ENCODE data around the gene PSAPL1. TPM values are rescaled to one million over a fixed set of nuclear protein-coding genes. Genes with fewer than 3 reads are reported as not detected.
"Not testable (repeated sequence)": the region's sequence is repeated elsewhere in the genome, so short reads cannot be mapped to it uniquely, and the experiment has no call there.

Gene PSAPL1
- total RNA-seq, 1 donor = not detected

DNA sequence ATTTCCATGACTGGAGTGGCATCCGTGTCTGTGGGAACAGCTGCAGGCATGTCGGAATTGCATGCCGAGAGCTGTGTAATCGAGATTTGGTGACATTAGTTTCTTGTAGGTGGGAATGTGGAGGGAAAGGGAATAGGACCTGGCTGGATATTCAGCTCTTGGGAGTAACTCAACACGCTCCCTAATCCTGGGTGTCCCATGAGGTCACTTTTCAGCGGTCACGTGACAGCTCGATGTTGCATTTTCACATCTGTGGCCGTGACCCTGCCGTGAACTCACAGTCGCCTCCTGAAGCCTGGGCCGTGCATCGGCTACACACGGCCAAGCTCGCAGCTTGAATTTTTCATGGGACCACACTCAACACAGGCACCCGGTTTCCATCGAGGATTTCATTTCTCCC is 25.8 kb upstream of the PSAPL1 start:
- DNase-seq (ENCODE audit: low read depth in 2 of 3, low spot score in 2 of 3) = no peak

DNA sequence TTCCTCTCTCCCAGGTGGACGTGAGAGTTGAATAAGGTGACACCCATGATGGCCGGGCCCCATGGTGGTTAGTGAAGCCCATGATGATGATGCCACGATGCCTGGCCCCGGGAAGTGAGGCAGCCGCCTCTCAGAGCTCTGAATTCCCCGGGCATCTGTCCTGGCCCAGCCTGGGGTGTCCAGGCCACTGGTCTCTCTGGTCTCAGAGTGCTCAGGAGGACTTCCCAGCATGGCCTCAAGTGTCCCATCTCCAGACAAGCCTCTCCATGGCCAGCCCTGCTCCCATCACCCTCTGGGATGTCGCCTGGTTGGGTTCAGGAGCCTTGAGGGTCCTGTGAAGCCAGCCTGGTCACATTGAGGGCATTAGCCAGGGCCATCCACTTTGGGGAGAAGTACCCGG is 24.7 kb upstream of the PSAPL1 start:
- DNase-seq (ENCODE audit: low read depth in 2 of 3, low spot score in 2 of 3) = no peak

DNA sequence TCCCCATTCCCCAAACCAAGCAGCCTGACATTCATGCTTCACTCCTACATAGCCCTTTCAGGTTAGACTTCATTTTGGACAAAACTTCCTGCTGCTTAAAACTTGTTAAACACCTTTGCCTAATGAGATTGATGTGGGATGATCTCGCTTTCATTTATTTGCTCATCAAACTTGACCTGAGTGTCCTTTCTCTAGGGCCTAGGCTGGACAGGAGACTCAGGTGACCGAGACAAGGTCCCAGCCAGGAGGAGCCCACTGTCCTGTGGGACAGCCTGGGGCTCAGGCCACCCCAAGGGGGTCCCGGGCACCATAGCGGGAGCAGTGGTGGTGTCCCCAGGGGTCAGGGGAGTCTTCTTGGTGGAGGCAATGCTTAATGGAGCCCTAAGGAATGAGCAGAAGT is 23.7 kb upstream of the PSAPL1 start:
- no peak for DNase-seq (ENCODE audit: low read depth in 2 of 3, low spot score in 2 of 3)

DNA sequence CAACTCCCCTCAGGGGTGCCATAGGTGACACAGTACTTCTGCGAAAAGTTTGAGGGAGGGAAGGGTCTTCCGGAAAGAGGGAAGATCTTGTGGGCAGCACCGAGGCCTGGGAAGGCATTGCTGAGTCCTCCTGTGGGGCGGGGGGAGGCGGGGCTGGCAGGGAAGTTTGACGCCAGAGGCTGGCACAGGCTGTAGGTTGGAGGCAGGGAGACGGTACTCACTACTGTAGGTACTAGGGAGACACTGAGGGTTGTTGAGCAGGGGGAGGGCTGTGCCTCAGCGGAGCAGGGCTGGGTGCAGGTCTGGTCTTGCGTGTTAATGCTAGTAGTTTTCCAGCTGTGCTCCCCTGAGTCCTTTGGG is 23.3 kb upstream of the PSAPL1 start:
- no peak for DNase-seq (ENCODE audit: low read depth in 2 of 3, low spot score in 2 of 3)

DNA sequence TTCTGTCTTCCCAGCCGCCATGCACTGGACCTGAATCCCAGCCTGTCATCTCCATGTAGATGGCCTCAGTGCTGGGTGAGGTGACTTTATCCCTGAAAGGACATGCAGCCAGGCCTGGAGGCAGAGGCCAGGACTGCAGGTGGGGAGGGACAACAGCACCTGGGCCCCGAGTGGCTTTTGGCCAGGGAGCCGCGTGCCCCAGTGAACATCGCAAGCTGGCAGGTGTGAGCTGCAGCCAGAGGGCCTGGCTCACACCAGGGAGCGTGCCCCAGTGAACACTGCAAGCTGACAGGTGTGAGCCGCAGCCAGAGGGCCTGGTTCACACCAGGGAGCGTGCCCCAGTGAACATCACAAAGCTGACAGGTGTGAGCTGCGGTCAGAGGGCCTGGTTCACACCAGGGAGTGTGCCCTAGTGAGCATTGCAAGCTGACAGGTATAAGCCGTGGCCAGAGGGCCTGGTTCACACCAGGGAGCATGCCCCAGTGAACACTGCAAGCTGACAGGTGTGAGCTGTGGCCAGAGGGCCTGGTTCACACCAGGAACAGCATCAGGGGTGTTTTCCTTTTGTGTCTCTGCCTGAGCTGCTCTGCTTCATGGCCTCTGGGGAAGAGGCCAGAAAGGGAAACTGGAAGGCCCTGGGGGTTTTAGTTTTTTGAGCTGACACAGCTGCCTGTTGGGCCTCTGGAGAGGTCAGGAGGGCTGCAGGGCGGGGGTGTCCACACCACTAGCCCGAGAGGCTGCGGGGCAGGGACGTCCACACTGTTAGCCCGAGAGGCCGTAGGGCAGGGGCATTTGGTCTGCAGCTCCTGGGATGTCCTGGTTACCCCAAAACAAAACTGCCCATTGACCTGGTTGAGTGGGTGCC is 22.7 kb upstream of the PSAPL1 start:
- DNase-seq (ENCODE audit: low read depth in 2 of 3, low spot score in 2 of 3) = no peak

DNA sequence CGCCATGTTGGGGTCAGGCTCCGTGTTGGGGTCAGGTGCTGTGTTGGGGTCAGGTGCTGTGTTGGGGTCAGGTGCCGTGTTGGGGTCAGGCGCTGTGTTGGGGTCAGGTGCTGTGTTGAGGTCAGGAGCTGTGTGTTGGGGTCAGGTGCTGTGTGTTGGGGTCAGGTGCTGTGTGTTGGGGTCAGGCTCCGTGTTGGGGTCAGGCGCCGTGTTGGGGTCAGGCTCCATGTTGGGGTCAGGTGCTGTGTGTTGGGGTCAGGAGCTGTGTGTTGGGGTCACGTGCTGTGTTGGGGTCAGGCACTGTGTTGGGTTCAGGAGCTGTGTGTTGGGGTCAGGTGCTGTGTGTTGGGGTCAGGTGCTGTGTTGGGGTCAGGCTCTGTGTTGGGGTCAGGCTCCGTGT is 18.1 kb upstream of the PSAPL1 start:
- DNase-seq (ENCODE audit: low read depth in 2 of 3, low spot score in 2 of 3) = not testable (repeated sequence)

DNA sequence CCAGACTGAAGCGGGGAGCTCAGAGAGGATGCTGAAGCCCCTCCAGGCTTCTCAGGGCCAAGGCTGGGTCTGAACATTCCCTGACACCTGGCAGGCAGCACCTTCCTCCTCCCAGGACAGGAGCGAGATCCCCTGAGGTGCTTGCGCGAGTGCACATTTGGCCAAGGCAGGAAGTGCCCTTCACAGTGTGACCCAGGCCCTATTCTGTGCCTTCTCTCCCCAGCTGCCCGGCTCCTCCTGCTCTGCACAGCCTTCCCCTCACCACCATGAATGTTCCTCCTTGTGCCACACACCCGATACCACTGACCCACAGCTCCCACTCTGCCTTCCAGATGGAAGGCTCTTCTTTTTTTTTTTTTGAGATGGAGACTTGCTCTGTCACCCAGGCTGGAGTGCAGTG is 17.1 kb upstream of the PSAPL1 start:
- no peak for DNase-seq (ENCODE audit: low read depth in 2 of 3, low spot score in 2 of 3)

DNA sequence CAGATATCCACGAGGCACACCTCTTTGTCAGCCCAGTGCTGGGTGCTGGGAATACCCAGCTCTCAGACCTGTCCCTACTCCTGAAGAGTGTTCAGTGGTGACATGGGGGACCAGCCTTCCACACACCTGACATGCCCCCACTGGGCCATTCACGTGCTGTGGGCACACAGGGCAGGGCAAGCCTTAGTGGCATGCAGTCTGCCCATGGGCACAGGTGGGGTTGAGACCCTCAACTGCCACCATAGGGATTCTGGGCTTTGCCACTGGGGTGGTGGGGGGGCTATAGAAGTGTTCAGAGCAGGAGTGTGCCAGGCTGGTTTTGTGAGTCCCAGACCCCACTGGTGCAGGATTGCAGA is 16.7 kb upstream of the PSAPL1 start:
- no peak for DNase-seq (ENCODE audit: low read depth in 2 of 3, low spot score in 2 of 3)

DNA sequence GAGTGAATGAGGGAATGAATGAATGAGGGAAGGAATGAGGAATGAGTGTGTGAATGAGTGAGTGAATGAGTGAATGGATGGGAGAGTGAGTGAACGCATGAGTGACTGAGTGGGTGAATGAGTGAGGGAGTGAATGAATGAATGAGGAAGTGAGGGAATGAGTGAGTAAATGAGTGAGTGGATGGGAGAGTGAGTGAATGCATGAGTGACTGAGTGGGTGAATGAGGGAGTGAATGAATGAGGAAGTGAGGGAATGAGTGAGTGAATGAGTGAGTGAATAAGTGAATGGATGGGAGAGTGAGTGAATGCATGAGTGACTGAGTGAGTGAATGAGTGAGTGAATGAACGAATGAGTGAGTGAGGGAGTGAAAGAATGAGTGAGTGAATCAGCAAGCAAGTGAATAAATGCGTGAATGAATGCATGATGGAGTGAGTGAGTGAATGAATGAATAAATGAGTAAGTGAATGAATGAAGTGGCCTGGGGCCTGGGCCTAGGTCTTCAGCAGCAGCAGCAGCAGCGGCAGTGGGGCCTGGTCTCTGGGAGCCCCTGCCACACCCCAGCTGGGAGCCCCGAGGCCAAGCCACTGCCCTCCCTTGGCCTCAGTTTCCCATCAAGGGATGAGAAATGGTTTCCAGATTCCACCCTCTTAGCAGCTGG is 16.2 kb upstream of the PSAPL1 start:
- DNase-seq (ENCODE audit: low read depth in 2 of 3, low spot score in 2 of 3) = no peak

DNA sequence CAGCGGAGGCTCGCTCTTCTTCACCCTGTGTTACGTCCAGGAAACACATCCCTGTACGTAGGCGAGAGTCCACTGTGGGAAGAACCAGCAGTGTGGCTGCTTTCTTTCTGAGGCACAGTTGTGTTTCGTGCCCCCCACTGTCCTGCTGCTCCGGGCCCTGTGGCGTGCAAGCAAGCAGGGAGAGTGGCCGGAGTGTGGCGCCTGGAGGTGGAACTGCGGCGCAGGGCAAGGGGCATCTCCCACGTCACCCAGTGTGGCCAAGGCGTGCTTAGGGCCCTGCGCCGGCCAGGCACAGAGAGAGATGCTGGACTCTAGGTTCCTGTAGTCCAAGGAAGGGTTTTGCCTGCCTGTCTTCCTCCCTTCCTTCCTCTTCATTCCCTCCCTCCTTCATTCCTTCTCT is 13.3 kb upstream of the PSAPL1 start:
- no peak for DNase-seq (ENCODE audit: low read depth in 2 of 3, low spot score in 2 of 3)

DNA sequence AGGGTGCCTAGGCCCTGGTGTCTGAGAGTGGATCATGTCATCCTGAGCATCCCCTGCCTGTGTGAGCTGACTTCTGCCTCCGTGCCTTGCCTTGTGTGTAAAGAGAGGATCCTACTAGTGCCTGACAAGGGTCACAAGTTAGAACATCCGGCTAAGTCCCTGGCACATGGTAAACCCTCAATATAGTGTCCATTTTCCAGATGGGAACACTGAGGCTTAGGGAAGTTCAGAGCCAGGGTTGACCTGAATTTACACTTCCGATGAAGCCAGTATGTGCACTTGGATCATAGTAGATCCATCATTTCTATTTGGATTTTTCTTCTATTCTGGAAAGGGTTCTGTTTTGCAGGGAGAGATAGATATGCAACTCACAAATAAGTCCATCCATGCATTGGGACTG is 12.5 kb upstream of the PSAPL1 start:
- no peak for DNase-seq (ENCODE audit: low read depth in 2 of 3, low spot score in 2 of 3)

DNA sequence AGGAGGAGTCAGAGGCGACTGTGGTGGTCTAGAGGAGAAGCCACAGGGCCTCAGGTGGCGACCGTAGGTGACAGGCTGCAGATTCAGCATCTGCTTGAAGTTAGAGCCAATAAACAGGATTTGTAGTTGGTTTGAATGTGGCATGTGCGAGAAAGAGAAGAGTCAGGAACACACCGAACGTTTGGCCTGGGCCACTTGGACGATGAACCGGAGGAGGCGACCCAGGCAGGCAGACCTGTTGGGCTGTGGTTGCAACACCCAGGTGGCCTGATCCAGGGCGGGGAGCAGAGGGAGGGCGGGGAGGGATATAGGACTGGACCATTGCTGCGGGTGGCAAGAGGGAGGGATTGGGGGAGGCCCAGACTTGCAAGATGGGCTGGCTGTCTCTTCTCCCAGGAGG is 10.0 kb upstream of the PSAPL1 start:
- no peak for DNase-seq (ENCODE audit: low read depth in 2 of 3, low spot score in 2 of 3)

DNA sequence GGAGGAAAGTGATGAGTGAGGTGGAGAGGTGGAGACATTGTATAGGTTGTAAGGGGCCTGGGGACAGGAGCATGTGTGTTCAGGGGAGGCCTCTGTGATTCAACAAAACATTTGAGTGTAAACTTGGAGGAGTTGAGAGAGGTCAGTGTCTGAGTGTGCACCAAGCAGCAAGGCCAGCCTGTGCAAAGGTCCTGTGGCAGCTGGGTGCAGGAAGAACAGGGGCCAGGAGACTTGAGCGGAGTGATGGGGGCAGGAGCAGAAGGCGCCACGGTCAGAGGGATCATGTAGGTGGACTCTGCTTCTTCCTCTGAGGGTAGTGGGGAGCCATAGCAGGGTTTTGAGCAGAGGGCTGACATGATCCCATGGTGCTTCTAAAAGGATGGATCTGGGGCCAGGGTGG is 9.6 kb upstream of the PSAPL1 start:
- DNase-seq (ENCODE audit: low read depth in 2 of 3, low spot score in 2 of 3) = no peak

DNA sequence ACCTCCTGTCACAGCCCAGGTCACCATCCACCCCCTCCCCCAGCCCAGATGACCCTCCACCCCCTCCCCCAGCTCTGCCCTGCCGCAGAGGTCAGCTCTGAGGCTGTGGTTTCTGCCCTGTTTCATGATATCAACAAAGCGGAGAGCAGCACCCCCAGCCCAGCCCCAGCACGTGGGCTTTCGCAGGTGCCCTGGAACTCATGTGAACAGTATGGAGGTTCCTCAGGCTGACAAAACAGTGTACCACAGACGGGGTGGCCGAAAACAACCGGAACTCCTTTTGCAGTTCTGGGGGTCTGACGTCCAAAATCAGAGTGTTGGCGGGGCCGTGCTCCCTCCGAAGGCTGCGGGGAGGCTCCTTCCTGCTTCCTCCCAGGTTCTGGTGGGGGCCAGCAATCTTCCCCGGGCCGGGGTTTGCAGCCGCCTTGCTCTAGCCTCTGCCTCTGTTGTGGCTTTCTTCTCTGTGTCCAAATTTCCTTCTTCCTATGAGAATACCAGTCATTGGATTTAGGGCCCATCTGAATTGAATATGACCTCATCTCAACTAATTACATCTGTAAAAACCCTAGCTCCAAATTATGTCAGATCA is 7.9 kb upstream of the PSAPL1 start:
- DNase-seq (ENCODE audit: low read depth in 2 of 3, low spot score in 2 of 3) = no peak

DNA sequence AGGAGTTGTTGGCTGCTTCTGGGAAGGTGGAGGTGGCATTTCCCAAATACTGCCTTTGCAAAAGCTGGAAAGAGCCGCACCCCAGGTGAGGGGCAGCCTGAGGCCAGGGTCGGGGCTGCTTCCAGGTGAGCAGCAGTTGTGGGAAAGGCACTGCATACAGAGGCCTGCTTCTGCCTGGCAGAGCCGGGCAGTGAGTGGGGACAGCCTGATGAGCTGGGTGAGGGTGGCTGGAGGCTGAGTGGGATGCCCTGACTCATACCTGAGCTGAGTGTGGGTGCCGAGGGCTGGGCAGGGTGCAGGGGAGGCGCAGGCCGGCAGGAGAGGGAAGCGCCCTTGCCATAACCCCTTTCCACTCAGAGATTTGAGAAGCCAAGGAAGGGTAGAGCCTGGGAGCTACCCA is 6.5 kb upstream of the PSAPL1 start:
- no peak for DNase-seq (ENCODE audit: low read depth in 2 of 3, low spot score in 2 of 3)

DNA sequence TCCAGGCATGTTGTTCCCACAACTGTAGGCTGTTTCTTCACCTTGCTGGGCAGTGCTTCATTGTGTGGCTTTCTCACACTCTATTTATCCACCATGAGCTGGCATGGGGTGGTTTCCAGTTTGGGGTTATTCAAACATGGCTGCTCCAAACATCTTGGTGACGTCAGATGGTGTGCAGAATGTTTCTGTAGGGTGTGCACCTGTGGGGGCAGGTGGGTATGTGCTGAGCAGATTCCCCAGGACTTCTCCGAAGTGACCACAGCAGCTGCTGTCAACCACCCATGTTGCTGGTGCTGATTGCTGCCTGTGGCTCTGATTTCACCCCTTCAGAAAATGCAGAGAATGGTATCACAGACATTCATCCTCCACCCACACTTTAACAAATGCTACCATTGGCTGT is 5.0 kb upstream of the PSAPL1 start:
- DNase-seq (ENCODE audit: low read depth in 2 of 3, low spot score in 2 of 3) = no peak

DNA sequence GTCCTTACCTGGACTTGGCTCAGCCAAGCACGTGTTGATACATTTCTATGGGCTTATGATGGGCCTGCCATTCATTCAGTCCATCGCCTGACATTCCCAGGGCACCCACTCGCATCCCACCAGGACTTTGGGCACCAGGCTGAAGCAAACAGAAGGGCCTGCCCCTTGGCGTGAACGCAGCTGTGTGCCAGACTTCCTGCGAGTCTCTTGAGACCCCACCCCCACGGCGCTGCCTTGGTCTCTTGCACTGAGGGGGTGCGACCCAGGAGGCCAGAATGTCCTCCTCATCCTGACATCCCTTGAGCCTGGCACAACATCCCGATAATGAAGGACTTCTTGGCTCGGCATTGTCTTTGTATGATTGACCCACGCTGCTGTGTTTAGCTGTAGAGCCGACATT is 1.5 kb upstream of the PSAPL1 start:
- DNase-seq (ENCODE audit: low read depth in 2 of 3, low spot score in 2 of 3) = no peak

DNA sequence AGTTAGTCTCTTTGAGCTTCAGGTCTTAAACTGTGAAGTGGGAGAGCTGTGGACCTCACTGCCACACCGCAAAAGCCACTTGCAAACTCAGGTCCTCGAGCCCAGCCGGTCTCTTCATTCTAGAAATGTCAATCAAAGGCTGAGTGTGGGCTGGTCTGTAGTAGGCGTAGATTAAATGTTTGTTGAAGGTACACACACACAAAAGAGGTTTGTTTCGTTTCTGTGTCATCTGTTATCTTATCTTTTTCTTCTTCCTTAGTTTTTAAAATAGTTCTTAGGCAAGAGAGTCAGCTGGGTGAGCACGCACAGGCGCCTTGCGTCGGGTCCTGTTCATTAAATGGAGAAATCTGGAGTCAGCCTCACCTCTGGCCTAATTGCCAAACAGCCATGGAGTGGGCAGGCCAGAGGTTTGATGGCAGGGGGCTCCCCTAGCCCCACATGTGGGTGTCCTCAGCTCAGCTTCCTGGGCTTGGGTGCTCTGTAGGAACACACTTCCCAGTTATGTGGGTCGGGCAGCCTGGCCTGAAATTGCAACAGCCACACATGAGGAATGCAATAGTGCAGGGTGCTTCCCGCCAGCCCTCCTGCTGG is 836 bp upstream of the PSAPL1 start:
- DNase-seq (ENCODE audit: low read depth in 2 of 3, low spot score in 2 of 3) = no peak

DNA sequence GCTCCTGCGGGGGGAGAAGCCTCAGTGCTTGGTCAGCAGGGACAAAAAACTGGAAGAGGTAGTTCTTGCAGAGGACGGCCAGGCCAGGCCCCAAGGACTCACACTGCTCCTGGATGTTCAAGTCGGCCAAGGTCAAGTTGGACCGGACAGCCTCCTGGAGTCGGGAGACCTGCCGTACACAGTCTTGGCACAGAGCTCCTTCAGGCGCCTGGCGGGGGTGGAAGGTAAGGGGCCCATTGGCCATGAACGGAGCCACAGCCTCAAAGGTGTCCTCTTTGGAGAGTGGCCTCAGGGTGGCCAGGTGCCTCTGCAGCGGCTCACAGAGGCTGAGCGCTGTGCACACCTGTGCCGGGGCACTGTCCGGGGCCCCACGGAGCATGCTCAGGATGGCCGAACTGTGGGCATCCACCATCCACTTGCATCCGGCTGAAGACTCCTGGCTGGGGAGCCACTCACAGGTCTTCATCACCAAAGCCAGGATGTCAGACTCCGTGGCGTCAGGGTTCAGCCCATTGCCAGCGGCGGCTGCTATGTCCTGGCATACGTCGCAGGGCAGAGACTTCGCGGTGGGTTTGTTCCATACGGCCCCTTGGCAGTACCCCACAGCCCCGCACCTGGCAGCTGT is 477 bp downstream of the PSAPL1 start:
- DNase-seq (ENCODE audit: low read depth in 2 of 3, low spot score in 2 of 3) = no peak

DNA sequence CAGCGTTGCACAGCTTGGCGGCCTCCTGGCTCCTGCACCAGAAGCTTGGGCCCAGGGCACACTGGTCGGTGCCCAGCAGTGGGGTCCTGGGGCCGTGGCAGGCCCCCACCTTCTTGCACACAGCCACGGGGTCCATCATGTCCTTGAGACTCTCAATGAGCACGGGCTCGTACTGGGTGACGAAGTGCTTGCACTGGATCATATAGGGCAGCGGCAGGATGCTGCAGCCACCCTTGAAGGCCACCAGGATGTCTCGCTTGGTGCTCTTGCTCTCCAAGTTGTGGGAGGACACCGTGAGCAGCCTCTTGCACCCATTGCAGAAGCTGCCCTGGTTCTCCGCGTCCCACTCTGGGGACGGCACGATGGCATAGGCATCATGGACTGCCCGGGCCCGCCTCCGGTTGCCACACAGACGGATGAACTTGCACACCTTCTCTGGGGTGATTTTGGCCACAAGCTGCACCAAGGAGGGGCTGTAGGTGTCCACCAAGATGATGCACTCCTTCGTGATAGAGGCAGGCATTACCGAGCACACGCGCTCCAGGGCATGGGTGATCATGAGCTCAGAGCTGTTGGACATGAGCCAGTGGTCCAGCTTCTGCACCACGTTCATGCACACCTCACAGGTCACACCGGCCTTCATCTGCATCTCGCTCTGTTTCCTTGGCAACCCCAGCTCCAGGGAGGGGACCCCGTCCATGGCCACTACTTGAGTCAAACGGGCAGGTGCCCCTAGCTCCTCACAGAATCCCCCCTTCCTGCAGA is 1.2 kb downstream of the PSAPL1 start:
- no peak for DNase-seq (ENCODE audit: low read depth in 2 of 3, low spot score in 2 of 3)
